CD4-positive, alpha-beta T cell treated with Interleukin-17A for 1 hour (primary cell): Measurements from ENCODE around the gene RUNX2.
A peak's percentile ranks its signal among the peaks of the same experiment; 100 is the strongest.

Source experiments
- DNase-seq: peaks from one replicate; pipeline ENCODE4 v3.0.0-alpha.2; 2020

Gene RUNX2

DNA sequence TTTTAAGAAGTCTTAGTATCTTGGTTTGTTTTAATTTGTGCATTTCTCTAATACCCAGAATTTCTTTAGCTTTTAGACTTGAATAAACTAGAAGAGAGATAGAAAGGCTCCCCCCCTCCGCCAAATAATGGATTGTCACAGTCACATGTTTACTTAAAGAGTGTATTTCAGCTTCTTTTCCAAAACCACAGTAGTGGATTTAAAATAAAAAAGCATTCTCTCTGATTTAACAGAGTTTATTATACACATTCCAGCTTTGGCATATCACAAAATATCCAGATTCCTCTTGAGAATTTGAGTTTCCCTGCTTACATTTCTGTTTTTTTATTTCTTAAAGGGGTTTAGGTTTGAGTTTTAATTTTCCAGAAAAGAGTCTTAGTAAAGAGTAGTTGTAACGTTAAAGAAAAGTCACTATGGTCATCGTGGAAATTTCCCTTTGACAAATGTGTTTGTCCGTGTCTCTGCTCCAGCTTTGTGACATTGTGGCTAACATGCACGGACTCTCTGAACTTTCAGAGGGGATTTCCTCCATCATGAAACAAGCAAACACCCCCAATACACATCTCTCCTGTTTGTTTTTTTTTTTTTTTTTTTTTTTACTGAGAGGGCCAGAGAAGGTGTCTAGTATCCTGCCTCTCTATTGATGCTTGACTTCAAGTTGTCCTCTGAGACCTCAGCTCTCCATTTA lies 163.1 kb downstream of the RUNX2 start:
- DNase-seq: no peak

- no peak for DNase-seq
Observed at GRCh38 chr6:45491874-45492273, 163.7 kb downstream of the RUNX2 start.

DNA sequence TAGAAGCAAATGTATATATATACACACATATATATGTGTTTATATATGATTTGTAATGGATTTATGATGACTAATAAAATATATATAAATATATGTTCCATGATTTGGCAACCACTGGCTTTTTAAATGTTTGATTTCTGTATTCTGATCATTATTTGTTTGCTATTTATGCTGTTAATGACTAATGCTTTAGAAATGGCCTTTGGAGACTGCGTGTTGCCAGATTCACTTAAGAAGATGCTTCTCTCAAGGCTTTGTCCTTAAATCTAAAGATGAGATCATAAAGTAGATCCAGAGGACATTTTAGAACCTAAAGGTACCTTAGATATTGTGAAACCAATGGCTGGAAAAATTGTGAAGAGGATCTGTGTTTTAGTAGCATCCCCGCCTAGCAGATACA lies 165.6 kb downstream of the RUNX2 start:
- no peak for DNase-seq

DNA sequence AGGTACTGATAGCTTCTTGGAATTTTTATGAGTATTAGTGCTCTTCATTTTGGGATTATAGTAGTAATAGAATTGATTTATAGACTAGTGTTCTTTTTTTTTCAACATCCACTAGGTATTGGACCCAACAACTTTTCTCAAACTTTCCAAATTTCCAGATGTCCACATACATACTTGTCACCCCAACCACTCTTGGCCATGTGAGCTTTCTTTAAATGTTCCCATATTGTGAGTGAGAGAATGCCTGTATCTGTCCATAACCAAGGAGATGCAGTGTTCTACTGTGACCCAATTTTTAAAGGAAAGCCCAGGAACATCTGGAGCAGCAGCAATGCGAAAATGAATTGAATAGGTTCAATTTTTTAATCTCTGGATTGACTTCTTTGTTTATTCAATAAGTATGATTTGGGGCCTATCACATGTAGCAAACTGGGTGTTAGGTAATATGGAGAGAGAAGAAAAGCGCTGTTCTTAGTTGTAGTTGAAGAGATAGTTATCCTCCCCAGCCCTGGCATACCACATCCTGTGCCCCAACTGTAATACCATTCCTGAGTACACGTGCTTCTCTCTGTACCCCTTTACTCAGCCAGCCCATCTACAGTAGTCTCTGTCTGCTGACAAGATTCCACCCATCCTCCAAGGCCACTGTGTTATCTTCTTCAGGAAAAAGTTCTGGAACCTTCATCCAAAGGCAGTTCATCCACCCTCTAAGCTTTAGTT lies 166.4 kb downstream of the RUNX2 start:
- DNase-seq: peak; percentile 30

DNA sequence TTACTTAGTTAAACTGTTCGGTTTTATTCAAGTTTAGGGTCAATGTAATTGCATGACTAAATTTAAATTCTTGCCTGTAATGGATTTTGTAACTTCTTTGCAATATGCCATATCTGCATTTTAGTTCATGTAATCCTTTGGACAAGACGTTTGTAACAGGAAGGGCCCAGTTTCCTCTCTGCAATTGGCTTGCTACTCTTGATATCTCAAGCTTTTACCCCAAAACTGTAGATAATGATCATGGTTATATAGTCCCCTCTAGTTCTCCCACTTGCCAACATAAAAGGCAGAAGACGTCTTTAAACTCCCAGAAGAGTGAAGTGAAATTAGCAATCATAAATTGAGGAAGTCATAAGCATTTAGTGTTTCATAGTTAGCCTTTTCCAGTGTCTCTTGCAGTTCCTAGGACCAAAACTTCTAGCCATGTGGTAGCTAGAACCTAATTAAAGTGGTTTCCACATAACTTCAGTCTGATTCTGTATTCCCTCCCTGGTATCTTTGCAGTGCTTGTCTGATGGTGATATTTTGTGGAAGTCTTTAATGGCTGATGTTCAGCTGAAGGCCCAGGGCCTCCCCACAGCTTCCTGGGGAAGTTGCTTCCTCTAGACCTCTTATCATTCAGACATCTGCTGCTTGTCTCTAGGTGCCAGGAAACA lies 167.4 kb downstream of the RUNX2 start:
- DNase-seq: peak; percentile 62

- no peak for DNase-seq
Observed at GRCh38 chr6:45496085-45496433, 167.9 kb downstream of the RUNX2 start.

DNA sequence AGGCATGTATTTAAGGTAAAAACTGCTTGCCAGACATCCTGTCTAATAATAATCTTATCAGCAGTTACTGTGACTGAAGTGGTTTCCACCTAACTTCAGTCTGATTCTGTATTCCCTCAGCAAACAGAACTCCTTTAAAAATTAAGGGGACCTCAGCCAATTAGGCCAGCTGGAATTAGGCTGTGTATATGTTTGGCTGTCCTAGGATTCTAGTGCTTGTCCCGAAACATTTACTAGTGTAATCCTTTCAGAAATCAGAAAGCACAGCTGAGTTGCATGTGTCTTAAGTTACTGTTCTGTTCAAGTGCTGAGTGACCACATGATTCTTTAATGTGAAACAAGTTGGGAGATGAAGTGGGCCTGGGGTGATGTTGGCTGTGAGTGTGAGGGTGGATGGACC lies 170.5 kb downstream of the RUNX2 start:
- DNase-seq: no peak

DNA sequence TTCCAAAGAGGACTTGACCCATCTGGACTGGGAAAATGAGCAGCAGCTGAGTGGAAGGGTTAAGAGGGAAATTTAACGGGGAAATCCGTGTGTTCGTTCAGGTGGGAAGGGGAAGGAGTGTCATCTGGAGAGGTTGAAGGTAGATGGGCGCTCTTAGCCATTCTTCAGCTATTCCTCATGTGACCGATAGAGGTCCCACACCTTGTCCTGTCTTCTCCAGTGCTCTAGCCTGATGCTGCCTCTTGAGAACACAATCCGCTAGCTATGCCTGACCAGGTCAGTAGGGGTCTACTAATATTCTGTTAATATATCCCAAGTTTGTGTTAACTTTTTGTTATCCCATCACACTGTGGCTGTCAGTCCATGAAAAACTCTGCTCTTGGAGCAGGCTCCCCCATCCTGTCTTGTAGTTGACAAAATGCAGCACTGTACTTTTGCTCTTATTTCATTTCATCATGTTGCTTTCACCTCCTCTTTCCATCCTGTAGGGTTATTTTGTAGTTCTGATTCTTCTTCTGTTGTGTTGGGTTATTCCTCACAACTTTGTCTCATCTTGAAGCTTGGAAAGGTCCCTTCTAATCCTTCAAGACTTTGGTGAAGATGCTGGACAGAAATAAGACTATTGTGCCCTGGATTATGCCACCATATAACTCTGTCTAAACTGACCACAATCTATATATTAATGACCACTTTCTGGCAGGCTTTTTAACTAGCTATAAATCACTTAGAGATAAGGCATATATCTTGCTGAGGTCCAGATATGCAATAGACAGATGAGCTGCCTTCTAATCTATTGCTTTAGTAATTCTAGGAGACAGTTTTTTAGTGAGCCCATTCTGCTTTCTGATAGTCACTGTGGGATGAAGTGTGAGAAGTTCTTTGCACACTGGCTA lies 173.0 kb downstream of the RUNX2 start:
- no peak for DNase-seq

DNA sequence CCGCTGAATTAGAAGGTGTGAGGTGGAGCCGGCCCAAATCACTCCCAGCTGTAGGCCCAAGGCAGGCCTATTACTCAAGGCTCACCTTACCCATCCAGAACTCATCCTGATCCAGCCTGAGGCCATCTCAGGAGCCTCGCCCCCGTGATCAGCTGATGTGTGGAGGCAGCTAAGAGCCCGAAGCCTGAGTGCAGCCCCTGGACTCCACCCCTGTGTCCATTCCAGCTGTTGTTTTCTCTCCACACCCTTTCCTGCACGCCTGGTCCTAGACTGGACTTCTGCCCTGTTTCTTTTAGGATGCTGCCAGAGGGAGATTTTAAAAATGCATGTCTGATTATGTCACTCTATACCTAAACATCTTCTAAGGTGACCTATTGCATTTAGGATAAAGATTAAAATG lies 174.3 kb downstream of the RUNX2 start:
- no peak for DNase-seq

GRCh38 chr6:45504947-45505346 lies 176.8 kb downstream of the RUNX2 start:
- no peak for DNase-seq

GRCh38 chr6:45505470-45505869 lies 177.3 kb downstream of the RUNX2 start:
- no peak for DNase-seq

DNA sequence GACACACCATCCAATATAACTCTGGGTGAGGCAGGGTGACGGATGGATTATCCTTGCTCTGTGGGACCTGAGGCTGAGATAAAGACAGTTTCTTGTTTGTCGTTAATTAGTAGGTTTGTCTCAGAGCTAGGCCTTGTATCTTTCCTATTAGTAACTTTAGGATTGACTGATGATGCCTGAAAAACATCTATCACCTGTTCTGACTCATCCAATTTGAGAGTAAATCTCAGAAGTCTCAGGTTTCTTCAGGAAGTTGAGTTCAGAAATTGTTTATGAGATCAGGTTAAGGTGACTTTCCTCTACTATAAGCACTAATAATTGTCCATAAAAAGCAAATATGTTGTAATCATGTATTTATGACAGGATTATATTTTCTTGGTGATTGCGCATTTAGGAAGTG lies 179.1 kb downstream of the RUNX2 start:
- no peak for DNase-seq

- DNase-seq: no peak
Observed at GRCh38 chr6:45509426-45509825, 181.3 kb downstream of the RUNX2 start.

- no peak for DNase-seq
Observed at GRCh38 chr6:45512717-45513116, 184.6 kb downstream of the RUNX2 start.

DNA sequence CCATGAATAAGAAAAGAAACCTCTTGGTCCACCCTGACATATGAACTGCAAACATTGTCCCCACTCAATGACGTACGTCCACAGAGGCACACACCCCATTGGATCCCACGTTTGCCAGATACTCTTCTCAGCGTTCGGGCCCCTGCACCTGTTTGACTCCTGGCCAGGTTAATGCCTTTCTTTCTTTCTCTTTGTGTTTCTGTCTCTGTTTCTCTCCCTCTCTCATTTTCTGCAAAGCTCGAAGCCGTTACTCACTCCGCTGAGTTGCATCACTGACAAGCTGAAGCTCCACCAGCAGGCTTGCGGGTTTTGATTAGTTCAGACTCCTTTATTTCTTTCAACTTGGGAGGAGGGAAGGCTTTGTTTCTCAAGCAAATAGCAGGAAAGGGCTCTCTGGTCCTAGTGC lies 185.1 kb downstream of the RUNX2 start:
- no peak for DNase-seq

- DNase-seq: no peak
Observed at GRCh38 chr6:45513843-45514242, 185.7 kb downstream of the RUNX2 start.

DNA sequence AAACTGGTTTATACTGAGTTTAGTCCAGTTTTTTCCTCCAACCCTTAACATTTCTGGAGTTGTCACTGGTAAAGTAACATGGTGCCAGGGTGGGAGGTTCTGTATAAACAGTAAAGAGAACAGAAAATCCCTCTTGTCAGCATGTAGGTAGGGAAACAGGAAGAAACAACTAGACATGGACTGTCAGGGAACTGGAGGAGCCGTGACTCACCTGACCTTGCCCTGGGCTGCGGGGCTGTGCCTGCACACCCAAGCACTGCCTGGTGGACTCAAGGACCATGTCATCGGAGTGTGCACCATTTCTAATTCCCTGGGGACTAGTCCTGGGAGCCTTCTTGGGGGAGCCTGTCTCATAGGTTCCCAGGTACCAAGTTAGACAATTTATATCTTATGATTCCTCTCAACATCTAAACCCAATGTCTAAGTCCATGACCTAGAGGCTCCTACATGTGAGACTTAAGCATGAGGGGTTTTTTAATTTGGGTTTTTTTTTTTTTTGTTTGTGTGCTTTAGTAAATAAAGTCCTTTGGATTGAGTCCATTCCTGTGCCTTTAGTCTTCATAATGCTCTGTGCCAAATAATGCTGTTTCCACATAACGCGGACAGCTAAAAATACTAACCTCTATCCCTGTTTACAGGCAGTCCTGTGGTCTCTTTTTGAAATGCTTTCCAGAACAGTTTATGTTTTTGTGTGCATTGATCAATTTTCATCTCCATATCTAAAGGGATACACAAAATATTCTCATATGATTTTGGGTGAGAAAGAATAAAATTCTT lies 186.5 kb downstream of the RUNX2 start:
- no peak for DNase-seq

- DNase-seq: no peak
Observed at GRCh38 chr6:45518013-45518720, 190.0 kb downstream of the RUNX2 start.

DNA sequence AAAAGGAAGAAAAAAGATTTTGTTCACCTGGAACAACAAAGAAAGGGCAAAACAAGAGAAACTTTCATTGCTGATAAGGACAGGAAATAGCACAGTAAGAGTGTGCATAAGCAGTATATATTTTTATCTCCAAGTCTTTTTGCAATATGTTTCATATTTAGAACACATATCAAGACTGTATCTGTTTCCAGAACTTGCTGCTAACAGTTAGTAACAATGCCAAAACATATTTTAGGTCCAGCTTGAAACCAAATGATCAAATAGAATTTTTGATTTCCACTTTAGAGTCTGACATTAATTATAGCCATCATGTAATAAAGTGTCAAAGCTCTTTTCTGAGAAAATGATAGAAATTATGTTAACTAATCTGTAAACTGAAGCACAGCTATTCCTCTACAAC lies 193.1 kb downstream of the RUNX2 start:
- DNase-seq: no peak

DNA sequence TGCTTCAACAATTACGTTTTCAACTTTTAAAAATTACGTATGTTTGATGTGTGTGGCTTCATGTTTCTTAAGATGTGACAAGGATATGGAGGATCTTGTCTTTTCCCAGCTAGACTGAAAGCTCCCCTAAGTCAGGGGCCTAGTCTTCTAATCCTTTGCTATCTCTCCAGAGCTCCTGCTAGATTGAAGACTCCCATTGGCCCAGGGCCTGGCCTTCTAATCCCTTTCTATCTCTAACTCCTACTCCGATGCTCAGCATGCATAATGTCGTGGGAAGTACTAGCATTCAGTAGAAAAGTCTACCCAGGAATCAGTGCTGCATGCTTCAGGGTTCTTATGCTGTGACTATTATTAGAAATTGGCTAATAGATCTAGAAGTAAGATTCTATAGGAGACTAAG lies 194.4 kb downstream of the RUNX2 start:
- no peak for DNase-seq

GRCh38 chr6:45527210-45527609 lies 199.1 kb downstream of the RUNX2 start:
- DNase-seq: no peak
